ENCODE results near the gene APOC3.

DNA sequence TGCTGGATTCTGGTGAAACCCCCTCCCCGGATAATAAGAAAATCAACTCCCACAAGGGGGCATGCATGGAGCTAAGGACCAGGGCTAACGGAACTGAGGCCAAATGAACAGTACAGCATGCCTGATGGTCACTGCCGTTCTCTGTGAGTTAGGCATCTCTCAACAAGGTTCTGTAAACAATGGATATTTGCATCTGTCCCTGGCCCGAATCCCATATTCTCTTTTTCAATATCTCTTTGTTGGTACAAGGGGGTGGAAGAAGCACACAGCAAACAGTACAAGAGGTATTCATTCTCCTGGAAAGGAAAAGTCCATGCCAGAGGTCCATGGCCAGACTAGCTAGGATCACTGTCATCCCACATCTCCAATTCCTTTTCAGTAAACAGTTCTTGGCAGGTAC is 39.9 kb downstream of the APOC3 start:
- TF ChIP-seq, protein P1, sequence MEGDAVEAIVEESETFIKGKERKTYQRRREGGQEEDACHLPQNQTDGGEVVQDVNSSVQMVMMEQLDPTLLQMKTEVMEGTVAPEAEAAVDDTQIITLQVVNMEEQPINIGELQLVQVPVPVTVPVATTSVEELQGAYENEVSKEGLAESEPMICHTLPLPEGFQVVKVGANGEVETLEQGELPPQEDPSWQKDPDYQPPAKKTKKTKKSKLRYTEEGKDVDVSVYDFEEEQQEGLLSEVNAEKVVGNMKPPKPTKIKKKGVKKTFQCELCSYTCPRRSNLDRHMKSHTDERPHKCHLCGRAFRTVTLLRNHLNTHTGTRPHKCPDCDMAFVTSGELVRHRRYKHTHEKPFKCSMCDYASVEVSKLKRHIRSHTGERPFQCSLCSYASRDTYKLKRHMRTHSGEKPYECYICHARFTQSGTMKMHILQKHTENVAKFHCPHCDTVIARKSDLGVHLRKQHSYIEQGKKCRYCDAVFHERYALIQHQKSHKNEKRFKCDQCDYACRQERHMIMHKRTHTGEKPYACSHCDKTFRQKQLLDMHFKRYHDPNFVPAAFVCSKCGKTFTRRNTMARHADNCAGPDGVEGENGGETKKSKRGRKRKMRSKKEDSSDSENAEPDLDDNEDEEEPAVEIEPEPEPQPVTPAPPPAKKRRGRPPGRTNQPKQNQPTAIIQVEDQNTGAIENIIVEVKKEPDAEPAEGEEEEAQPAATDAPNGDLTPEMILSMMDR (IDR thresholded peaks at IDR 0.05) = no peak
- TF ChIP-seq POLR2AphosphoS5 (IDR thresholded peaks at IDR 0.05) = no peak
